ENCODE data around the gene TARBP2. TPM values are rescaled to one million over a fixed set of nuclear protein-coding genes. Genes with fewer than 3 reads are reported as not detected.

The TARBP2 gene
- total and polyA plus RNA-seq, 10 donors: 25.9 to 57.1 (median 36.1) TPM

DNA sequence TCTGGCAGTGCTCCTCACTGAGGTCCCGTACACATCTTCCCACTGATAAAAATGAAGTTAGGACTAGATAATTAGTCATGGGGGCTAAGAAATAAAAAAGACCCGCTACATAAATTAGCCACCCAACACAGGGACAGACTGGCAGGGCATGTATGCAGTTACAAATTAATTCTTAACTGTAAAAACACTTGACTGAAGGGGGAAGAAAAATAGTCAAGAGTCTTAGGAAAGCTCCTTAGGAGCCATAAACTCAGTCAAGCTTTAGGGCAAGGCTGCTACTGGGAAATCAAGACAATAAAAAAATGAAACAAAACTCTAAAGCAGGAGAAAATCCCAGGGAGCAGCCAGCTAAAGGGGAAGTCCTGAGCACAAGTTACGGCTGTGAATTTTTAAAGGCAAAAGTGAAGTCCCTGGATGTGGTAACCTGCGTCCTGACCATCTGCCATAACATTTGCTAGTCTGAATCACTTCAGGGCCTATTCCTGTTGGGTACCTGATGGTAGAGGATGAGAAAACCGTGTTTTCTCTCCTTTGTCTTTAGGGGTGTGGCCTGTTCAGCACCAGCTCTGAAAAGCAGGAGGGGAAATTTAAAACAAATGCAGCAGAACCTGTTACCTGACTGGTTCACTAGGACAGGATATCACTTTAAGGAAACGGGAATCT, 13.7 kb downstream of the TARBP2 start:
- no peak for DNase-seq
- Histone ChIP-seq H3K36me3 (peaks cover 2 to 100% (median 86%) of the 10 kb centered on the region in 6 donors), H3K27ac (no peak overlapping the region), H3K9me3 (no peaks in the 10 kb centered on the region), H3K27me3 (replicated peaks in 1 of 7) (no peaks in the 10 kb centered on the region), H3K4me1 (no peaks in the 10 kb centered on the region), H3K4me3 (no peak overlapping the region)
- no peak for TF ChIP-seq POLR2A (IDR thresholded peaks at IDR 0.05)
- intact Hi-C loops (cut with DNase I; ENCODE audit: low total_unique reads): no loop called here
- 79 to 87% (median 83%) methylated on average over 6 of the region's 6 CpGs for WGBS, 5 donors

DNA sequence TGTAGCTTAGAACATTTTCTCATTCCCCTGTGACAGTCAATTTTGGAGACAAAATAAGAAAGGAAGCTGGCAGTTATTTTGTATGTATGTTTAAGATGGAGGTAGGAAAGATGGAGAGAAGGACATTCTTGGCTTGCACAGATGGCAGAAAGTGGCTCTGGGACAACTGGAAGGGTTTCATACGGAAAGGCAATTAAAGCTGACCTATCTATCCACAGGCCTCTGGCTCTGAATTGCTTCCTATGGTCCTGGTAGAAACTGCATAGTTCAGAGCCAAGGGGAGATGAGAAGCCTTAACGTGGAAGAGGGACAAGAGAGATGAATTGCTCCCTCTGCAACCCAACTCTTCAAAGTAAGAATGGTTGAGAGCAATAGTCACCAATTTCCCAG, 14.2 kb downstream of the TARBP2 start:
- 82 to 97% (median 95%) methylated on average over 2 of the region's 2 CpGs for WGBS, 5 donors
- Histone ChIP-seq H3K36me3 (peaks cover 2 to 100% (median 91%) of the 10 kb centered on the region in 6 donors), H3K27me3 (replicated peaks in 1 of 7) (no peaks in the 10 kb centered on the region), H3K9me3 (no peaks in the 10 kb centered on the region), H3K4me1 (no peaks in the 10 kb centered on the region), H3K4me3 (no peak overlapping the region), H3K27ac (no peak overlapping the region)
- intact Hi-C loops (cut with DNase I; ENCODE audit: low total_unique reads): no loop called here
- TF ChIP-seq, protein P1, sequence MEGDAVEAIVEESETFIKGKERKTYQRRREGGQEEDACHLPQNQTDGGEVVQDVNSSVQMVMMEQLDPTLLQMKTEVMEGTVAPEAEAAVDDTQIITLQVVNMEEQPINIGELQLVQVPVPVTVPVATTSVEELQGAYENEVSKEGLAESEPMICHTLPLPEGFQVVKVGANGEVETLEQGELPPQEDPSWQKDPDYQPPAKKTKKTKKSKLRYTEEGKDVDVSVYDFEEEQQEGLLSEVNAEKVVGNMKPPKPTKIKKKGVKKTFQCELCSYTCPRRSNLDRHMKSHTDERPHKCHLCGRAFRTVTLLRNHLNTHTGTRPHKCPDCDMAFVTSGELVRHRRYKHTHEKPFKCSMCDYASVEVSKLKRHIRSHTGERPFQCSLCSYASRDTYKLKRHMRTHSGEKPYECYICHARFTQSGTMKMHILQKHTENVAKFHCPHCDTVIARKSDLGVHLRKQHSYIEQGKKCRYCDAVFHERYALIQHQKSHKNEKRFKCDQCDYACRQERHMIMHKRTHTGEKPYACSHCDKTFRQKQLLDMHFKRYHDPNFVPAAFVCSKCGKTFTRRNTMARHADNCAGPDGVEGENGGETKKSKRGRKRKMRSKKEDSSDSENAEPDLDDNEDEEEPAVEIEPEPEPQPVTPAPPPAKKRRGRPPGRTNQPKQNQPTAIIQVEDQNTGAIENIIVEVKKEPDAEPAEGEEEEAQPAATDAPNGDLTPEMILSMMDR (IDR thresholded peaks at IDR 0.05 in 8 of 11, conservative IDR thresholded peaks at IDR 0.05 in 3 of 11): no peak
- TF ChIP-seq POLR2AphosphoS5 (IDR thresholded peaks at IDR 0.05) (no peak), POLR2A (IDR thresholded peaks at IDR 0.05) (no peak)
- DNase-seq: no peak

DNA sequence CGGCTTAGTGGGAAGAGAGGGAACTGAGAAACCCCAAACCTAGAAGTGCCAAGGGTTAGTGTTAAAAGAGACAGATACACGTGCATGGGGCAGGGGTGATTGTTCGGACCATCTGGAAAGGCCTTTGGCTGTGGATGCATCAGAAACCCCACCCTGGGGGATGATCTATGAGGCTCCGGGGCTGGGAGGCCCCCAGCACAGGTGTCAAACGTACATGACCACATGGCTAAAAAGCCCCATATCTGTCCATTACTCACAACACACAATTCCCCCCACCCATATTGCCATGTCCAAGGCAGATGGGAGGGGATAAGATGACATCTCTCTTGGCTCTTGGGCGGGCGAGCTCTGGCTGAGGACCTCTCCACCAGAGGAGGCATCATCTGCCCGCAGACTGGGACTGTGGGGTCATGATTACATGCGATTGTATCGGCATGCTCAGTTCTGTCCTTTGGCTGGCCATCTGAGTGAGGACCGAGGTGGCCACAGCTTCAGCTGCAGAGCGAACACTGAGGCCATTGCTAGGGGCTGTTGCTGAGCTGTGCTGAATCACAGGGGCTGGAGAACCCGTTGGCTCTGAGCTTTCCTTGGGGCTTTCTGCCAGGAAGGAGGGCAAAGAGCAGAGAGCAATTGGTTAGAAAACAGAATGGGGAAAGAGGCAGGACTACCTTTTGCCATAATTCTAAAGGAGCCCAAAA, 15.8 kb downstream of the TARBP2 start:
- WGBS, 5 donors: 85 to 90% (median 87%) methylated on average over 13 of the region's 13 CpGs
- intact Hi-C loops (cut with DNase I; ENCODE audit: low total_unique reads): no loop called here

DNA sequence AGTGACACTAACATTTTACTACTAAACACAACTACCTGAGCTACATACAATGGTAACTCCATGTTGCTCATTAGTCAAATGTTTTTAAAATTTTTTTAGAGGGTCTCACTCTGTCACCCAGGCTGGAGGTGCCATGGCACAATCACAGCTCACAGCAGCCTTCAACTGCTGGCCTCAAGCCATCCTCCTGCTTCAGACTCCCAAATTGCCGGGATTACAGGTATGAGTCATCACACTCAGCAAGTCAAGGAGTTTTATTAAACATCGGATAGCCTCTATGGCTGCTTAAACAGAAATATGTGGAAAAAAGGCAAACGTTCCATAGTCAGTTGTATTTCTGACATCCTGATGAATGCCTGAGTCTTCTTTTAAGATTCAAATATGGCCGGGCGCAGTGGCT, 17.3 kb downstream of the TARBP2 start:
- no peak for DNase-seq
- Histone ChIP-seq H3K4me1 (no peaks in the 10 kb centered on the region), H3K4me3 (no peak overlapping the region), H3K27me3 (replicated peaks in 1 of 7) (no peaks in the 10 kb centered on the region), H3K36me3 (peaks cover 2 to 100% (median 92%) of the 10 kb centered on the region in 6 donors), H3K9me3 (no peaks in the 10 kb centered on the region), H3K27ac (no peak overlapping the region)
- WGBS, 5 donors: 90 to 95% (median 95%) methylated on average over 5 of the region's 5 CpGs
- intact Hi-C loops (cut with DNase I; ENCODE audit: low total_unique reads): no loop called here
- TF ChIP-seq POLR2AphosphoS5 (IDR thresholded peaks at IDR 0.05): no peak
- TF ChIP-seq POLR2A (IDR thresholded peaks at IDR 0.05): no peak
- TF ChIP-seq, protein P1 (IDR thresholded peaks at IDR 0.05 in 8 of 11, conservative IDR thresholded peaks at IDR 0.05 in 3 of 11): no peak

More for the DNA sequence above, 15.8 kb downstream of the TARBP2 start:
- no peak for DNase-seq
- no peak overlapping the region for H3K4me3 ChIP-seq
- TF ChIP-seq, protein P1 (IDR thresholded peaks at IDR 0.05 in 8 of 11, conservative IDR thresholded peaks at IDR 0.05 in 3 of 11): no peak
- no peak for TF ChIP-seq POLR2AphosphoS5 (IDR thresholded peaks at IDR 0.05)
- TF ChIP-seq POLR2A (IDR thresholded peaks at IDR 0.05): no peak
- H3K27ac ChIP-seq: no peak overlapping the region
- H3K27me3 ChIP-seq (replicated peaks in 1 of 7): no peaks in the 10 kb centered on the region
- peaks cover 2 to 100% (median 89%) of the 10 kb centered on the region in 6 donors for H3K36me3 ChIP-seq
- H3K4me1 ChIP-seq: no peaks in the 10 kb centered on the region
- no peaks in the 10 kb centered on the region for H3K9me3 ChIP-seq

Measured in spleen (tissue), 11 donors.